GM18858 (cell line): Measurements from ENCODE around the gene TTF2.
A peak's percentile ranks its signal among the peaks of the same experiment; 100 is the strongest.

Source experiments
- ATAC-seq: cut with Tn5 transposase; IDR thresholded peaks from one replicate; pipeline ENCODE4 v1.9.1; 2021; ENCODE audit not compliant: unreplicated experiment

Gene TTF2

GRCh38 chr1:117059678-117060440 is at the start of gene TTF2:
TSS of gene TTF2 (plus strand) at chr1:117060326. CDS start at chr1:117060347, 21 bp downstream.
- peak; percentile 94 for ATAC-seq

DNA sequence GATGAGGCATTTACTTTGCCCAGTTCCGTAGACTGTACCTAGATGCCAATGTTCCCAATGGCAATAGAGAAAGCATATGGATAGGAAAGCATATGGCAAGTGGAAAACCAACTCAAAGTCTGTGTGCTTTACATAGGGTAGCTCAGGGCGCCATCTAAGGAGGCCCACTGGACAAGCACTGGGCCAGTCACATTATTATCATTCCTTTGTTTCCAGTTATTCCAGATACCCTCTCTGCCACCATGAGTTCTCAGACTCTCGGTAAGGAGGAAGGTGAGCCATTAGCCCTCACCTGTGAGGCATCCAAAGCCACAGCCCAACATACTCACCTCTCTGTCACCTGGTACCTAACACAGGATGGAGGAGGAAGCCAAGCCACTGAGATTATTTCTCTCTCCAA is 48.8 kb upstream of the TTF2 start:
- no peak for ATAC-seq

DNA sequence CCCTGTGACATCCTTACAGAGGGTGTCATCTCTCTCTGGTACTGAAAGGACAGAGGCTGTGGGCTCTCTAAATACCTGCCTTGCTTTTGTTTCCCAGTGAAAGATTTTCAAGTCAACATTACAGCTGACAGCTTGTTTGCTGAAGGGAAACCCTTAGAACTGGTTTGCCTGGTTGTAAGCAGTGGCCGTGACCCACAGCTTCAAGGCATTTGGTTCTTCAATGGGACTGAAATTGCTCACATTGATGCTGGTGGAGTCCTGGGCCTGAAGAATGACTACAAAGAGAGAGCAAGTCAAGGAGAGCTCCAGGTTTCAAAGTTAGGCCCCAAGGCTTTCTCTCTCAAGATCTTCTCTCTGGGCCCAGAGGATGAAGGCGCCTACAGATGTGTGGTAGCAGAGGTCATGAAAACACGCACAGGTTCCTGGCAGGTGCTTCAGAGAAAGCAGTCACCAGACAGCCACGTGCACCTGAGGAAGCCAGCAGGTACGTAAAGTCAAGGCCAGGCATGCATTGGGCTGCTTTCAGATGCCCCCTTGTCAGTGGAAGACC is 46.7 kb upstream of the TTF2 start:
- no peak for ATAC-seq

- ATAC-seq, result no peak
Measured at GRCh38 chr1:117014209-117014608, 45.9 kb upstream of the TTF2 start.

DNA sequence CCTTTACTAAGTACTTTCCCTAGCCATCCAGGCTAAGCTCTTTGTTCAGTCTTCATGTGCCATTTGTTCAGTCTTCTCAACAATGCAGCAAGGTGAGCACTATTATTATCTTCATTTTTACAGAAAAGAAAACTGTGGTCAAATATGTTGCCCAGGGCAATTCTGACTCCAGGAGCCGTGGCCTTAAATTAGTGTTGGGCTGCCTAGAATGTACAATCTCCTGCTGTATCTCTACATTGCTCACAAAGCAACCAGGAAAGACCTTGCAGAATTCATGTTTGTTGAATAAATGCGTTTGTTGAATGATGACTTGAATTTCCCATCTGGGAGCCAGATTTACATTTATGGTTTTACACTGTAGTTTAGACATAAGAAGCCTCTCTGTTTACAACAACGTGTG is 44.4 kb upstream of the TTF2 start:
- no peak for ATAC-seq

DNA sequence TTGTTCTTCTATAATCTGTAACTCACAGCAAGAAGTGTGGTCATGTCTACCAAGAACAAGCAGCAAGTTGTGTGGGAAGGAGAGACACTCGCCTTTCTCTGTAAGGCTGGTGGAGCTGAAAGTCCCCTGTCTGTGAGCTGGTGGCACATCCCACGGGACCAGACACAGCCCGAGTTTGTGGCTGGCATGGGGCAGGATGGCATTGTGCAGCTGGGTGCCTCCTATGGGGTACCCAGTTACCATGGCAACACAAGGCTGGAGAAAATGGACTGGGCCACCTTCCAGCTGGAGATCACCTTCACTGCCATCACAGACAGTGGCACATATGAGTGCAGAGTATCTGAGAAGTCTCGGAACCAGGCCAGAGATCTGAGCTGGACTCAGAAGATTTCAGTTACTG is 43.1 kb upstream of the TTF2 start:
- ATAC-seq, result no peak

DNA sequence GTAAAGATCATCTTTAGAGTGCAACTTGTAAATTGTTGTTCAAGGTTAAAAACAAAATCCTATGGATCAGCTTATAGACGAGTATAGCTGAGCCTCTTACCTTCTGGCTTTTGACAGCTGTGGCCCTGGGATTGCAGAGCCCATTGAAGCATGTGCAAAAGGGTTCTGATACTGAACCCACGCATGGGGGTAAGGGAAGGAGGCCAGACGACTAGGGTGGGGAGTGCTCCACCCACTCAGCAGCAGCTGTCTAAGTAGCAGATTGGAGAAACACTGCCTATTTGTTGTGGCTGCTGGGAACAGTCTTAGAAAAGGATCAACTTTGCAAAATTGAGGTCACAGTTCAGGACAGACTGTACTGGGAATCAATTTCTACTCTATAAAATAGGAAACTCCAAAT is 42.5 kb upstream of the TTF2 start:
- ATAC-seq, result no peak

GRCh38 chr1:117020526-117021156 is 39.5 kb upstream of the TTF2 start:
- ATAC-seq, result no peak

- ATAC-seq, result no peak
Measured at GRCh38 chr1:117022114-117022513, 38.0 kb upstream of the TTF2 start.

DNA sequence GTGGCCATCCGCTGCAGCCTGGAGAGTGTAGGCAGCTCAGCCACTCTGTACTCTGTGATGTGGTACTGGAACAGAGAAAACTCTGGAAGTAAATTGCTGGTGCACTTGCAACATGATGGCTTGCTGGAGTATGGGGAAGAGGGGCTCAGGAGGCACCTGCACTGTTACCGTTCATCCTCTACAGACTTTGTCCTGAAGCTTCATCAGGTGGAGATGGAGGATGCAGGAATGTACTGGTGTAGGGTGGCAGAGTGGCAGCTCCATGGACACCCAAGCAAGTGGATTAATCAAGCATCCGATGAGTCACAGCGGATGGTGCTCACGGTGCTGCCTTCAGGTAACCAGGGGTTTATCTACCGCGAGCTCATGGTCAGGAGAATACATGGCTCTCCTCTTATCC is 34.6 kb upstream of the TTF2 start:
- ATAC-seq, result no peak

DNA sequence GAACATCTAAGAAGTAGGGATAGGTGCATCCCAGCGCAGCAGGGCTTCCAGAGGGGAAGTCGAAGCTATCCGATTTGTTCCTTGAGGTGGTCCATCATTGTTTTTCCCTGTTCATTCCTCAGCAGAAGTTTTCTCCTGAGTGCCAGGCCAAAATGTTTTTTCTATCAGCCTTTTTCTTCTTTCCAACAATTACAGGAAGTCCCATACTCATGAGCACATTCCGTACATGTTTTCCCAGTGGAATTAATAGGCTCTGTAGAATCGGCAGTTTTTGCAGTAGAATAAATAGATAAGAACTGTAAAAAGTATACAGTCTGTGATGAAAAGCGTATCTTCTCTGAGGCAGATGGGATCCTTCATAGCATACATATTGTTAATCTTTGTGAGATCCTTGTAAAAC is 33.8 kb upstream of the TTF2 start:
- no peak for ATAC-seq

DNA sequence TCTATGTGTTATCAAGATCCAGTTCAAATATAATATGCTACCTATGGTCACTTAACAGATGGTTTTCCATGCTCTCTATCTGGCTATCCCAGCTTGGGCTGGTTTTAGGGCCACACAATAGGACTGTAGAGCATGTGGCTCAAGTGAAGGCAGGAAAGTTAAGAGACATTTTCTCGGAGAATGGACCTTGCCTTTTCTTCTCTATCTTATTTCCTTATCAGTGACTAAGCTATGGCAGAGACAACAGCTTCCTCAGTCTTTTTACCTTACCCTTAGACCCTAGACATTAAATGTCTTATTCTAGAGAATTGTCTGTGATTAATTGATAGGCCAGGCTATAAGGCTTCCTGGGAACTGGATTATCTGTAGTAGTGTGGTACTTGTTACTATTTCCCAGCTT is 30.4 kb upstream of the TTF2 start:
- no peak for ATAC-seq

- ATAC-seq, result no peak
Measured at GRCh38 chr1:117030271-117030877, 29.8 kb upstream of the TTF2 start.

GRCh38 chr1:117032266-117032665 is 27.9 kb upstream of the TTF2 start:
- no peak for ATAC-seq

- ATAC-seq, result no peak
Measured at GRCh38 chr1:117032681-117033539, 27.2 kb upstream of the TTF2 start.

GRCh38 chr1:117033772-117034171 is 26.4 kb upstream of the TTF2 start:
- ATAC-seq, result no peak

DNA sequence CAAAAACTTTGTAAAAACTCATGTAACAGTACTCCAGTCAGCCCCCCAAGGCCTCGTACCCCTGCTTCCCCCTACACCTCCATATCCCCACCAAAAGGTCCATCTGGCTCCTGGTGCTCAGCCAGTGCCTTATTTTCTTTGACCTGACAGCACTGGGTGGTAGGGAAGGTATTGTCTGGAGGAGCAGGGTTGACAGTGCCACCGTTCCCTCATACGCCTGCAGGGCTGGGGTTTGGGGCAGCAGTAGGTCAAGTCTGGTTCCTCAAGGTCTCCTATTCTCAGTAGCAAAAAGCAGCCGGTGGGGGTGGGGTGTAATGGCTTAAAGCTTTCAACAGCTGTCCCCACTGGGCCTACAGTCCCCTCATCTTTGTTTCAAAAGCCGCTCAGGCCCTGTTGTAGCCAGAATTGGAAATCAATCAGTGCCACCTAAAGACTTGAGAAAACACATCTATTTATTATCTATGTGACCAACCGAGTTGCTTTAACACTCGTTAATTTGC is 25.3 kb upstream of the TTF2 start:
- ATAC-seq, result no peak

DNA sequence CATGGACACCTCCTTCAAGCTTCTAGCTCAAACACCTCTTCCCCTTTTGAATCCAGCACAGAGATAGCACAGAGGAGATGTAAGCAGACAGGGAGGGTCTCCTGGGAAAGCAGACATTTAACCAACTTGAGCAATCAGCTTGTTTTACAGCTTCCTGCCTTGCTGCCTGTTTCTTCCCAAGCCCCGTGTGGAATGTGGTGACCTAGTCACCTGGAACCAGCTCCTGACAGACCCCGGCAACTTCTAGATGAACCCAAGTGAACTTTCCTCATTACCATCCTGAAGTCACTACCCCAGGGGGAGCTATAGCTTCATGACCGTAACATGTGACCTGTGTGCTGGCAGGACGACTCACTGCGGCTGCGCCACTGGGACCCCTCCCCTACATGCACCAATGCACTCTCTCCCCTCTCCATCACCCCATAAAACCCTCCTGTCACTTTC is 24.1 kb upstream of the TTF2 start:
- no peak for ATAC-seq

GRCh38 chr1:117037802-117038201 is 22.3 kb upstream of the TTF2 start:
- ATAC-seq, result no peak

DNA sequence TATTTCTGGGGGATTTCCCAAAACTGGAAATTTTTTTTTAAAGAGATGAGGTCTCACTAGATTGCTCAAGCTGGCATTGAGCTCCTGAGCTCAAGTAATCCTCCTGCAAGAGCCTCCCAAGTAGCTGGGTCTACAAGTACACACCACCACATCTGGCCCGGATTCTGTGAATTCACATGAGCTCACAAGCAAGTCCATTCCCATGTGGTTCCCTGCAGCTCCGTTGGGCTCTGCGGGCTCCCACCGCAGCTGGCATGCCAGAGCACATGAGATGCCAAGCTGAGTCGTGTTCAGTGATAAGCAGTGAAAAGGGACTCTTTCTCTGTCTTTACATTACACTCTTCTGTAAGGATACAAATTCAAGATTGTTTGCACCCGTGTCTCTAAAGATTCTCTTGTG is 21.9 kb upstream of the TTF2 start:
- ATAC-seq, result no peak

DNA sequence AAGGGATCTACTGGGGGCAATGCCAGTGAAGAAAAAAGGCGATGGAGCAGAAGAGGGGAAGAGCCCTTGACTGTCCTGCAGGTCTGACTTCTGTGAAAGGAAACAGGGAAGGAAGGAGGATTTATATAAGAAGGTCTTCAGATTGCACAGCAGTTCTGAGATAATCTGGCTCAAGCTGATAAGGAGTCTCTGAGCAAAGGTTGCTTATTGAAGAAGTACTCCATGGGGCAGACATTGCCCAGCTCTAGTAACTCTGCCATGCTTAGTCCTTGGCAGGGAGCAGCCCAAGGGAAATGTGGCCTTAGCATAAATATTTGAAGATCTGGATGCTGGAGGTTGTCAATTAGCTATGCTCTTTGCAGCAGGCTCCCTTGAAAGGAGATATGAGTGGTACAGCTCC is 15.9 kb upstream of the TTF2 start:
- no peak for ATAC-seq
